ENCODE data around the gene IFITM1. TPM values are rescaled to one million over a fixed set of nuclear protein-coding genes. Genes with fewer than 3 reads are reported as not detected.

IFITM1 gene
- total and polyA plus RNA-seq, 2 of the 8 experiments (the other 6 are each of a cell fraction or from before 2014, with no cell fraction given), result 394 to 1,464 TPM

GRCh38 chr11:279966-280705 lies 33.7 kb upstream of the IFITM1 start:
- H2AK5ac ChIP-seq (ENCODE audit: low read depth, low read length), result no peak overlapping the region
- WGBS, 2 experiments (ENCODE audit: extremely low coverage in 1 of 2, insufficient coverage in 1 of 2, insufficient read length in 1 of 2, insufficient replicate concordance in 2 of 2, low coverage in 1 of 2, low lambda C conversion rate in 2 of 2, missing lambda C conversion rate in 1 of 2), result 97% methylated on average over 74 of the region's 85 CpGs; no CpG with 5 or more reads in 1 of the 2 experiments
- peaks cover 0 to 3% (median 1%) of the 10 kb centered on the region in 4 experiments; a peak in 2 of 7 replicates for H3K27me3 ChIP-seq (replicated peaks in 1 of 4; ENCODE audit: control insufficient read depth in 3 of 4, extremely low read depth in 1 of 4, insufficient read depth in 3 of 4, low read length in 3 of 4)
- no peak overlapping the region for H3K18ac ChIP-seq (ENCODE audit: extremely low read depth, low read length)
- H2BK15ac ChIP-seq (ENCODE audit: low read length), result no peak overlapping the region
- H2BK5ac ChIP-seq (ENCODE audit: low read depth, low read length), result no peak overlapping the region
- H3K9ac ChIP-seq (replicated peaks in 1 of 4; ENCODE audit: extremely low read depth in 1 of 4, low read depth in 3 of 4, low read length in 3 of 4), result no peak overlapping the region
- no peak overlapping the region for H3K23ac ChIP-seq (ENCODE audit: insufficient read length)
- no peak overlapping the region for H3K27ac ChIP-seq (ENCODE audit: low read depth, low read length)
- no peaks in the 10 kb centered on the region for H4K20me1 ChIP-seq (replicated peaks in 1 of 2; ENCODE audit: control insufficient read depth in 1 of 2, insufficient read depth in 2 of 2, low read length in 2 of 2)
- H3K4ac ChIP-seq (replicated peaks; ENCODE audit: insufficient read length, low read depth, low read length), result no peak overlapping the region
- H4K5ac ChIP-seq (ENCODE audit: insufficient read length, low read depth, low read length), result no peak overlapping the region
- peak in 1 of 2 experiments; percentile 49 for DNase-seq (ENCODE audit: low read depth in 1 of 2, low spot score in 2 of 2)
- H2AFZ ChIP-seq (ENCODE audit: low read length), result no peak overlapping the region
- peaks cover 0 to 5% (median under 1%) of the 10 kb centered on the region in 4 experiments; a peak in 5 of 7 replicates for H3K4me1 ChIP-seq (replicated peaks in 1 of 4; ENCODE audit: control insufficient read depth in 3 of 4, insufficient read depth in 4 of 4, low read length in 3 of 4)
- CTCF ChIA-PET (ENCODE audit: partially characterized antibody), result interaction anchor here (0.6 to 8.6 kb wide), 4 partner anchors 8 to 29 kb away, joined by 3 to 88 read pairs (median 8); no protein-coding TSS in a partner anchor
- no peak overlapping the region for H3K14ac ChIP-seq (ENCODE audit: insufficient read length)
- H2BK12ac ChIP-seq (ENCODE audit: low read depth, low read length), result no peak overlapping the region
- no peak overlapping the region for H3K4me3 ChIP-seq (ENCODE audit: extremely low read depth in 1 of 4, insufficient read depth in 2 of 4, low read depth in 3 of 4, low read length in 4 of 4)
- POLR2A ChIA-PET (ENCODE audit: partially characterized antibody), result interaction anchor here (0.7 to 3.0 kb wide), 9 partner anchors 9 to 137 kb away, joined by 3 to 11 read pairs (median 4); partner anchors contain the start of gene PGGHG
- H4K8ac ChIP-seq (ENCODE audit: extremely low read depth, insufficient read depth, low read length), result no peak overlapping the region; the same call in 1 of the 2 replicates
- no peak overlapping the region for H2BK20ac ChIP-seq (ENCODE audit: low read length)
- H2BK120ac ChIP-seq (replicated peaks; ENCODE audit: low read depth, low read length), result no peak overlapping the region
- H3K56ac ChIP-seq (replicated peaks; ENCODE audit: insufficient read length, low read depth, low read length), result no peak overlapping the region
- no peak overlapping the region for H4K91ac ChIP-seq (replicated peaks; ENCODE audit: insufficient read length, low read length)
- H3K9me3 ChIP-seq (ENCODE audit: insufficient read depth in 2 of 2, low read depth in 1 of 2, low read length in 1 of 2), result no peaks in the 10 kb centered on the region
- FAIRE-seq, result no peak
- no peaks in the 10 kb centered on the region for H3K36me3 ChIP-seq (ENCODE audit: control insufficient read depth in 2 of 4, insufficient read depth in 4 of 4, low read length in 3 of 4)
- peak overlapping the region in 1 of 2 experiments; percentile 19; a peak in 1 of 4 replicates for H3K4me2 ChIP-seq (ENCODE audit: insufficient read depth in 1 of 2, low read depth in 2 of 2, low read length in 2 of 2)
- H3K79me1 ChIP-seq (ENCODE audit: low read depth, low read length), result no peaks in the 10 kb centered on the region
- H3K79me2 ChIP-seq (ENCODE audit: control insufficient read depth in 1 of 2, insufficient read depth in 2 of 2, low read length in 2 of 2), result no peaks in the 10 kb centered on the region
- H3K23me2 ChIP-seq (ENCODE audit: low read depth, low read length), result no peaks in the 10 kb centered on the region
- TF ChIP-seq ATF2 (IDR thresholded peaks at IDR 0.05; ENCODE audit: low read length) (no peak), CBX5 (IDR thresholded peaks at IDR 0.05; ENCODE audit: low read depth, low read length) (no peak), EP300 (IDR thresholded peaks at IDR 0.05; ENCODE audit: borderline replicate concordance in 1 of 2, low read depth in 2 of 2, low read length in 2 of 2) (no peak), SIX5 (IDR thresholded peaks at IDR 0.05; ENCODE audit: low read depth, low read length) (no peak), RFX5 (IDR thresholded peaks at IDR 0.05; ENCODE audit: borderline replicate concordance, low read depth, low read length) (no peak), TAF7 (optimal IDR thresholded peaks at IDR 0.05; ENCODE audit: borderline replicate concordance, low read depth, low read length) (no peak), SIRT6 (IDR thresholded peaks at IDR 0.05; ENCODE audit: low read length) (no peak), TAF1 (IDR thresholded peaks at IDR 0.05; ENCODE audit: low read depth, low read length) (no peak), RNF2 (IDR thresholded peaks at IDR 0.05; ENCODE audit: borderline replicate concordance, low read depth, low read length, missing control alignments, poor library complexity, severe bottlenecking) (no peak), SP2 (IDR thresholded peaks at IDR 0.05; ENCODE audit: low read length) (no peak)
